Measurements from ENCODE around the gene USP6NL. TPM values are rescaled to one million over a fixed set of nuclear protein-coding genes. Genes with fewer than 3 reads are reported as not detected.

USP6NL gene
- total RNA-seq, 1 experiment from 2014 or later = 22.1 TPM

DNA sequence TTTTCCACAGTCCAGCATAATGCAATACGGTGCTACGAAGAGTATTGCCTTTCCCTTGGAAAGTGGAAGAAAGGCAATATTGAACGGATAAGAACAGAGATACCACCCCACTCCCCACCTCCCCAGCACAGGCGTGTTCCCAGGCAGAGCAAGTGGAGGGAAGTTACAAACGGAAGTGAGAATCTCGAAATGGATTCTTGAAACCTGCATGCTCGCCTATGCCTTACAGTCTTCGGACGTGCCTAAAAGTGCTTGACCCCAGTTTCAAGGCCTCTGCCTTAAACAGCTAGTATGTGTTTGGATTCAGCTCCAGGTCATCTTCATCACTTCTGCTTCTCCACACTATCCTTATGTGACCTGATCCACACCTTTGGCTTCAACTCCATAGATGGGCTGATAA, 35.0 kb upstream of the USP6NL start:
- Histone ChIP-seq H3K27ac (no peak overlapping the region), H3K9me2 (ENCODE audit: insufficient read depth) (no peaks in the 10 kb centered on the region), H3K36me3 (ENCODE audit: low read depth) (no peaks in the 10 kb centered on the region), H3F3A (ENCODE audit: insufficient read depth, low read depth) (no peaks in the 10 kb centered on the region), H3K4me2 (no peak overlapping the region), H3K4me1 (replicated peaks; ENCODE audit: insufficient read depth) (peaks cover 4% of the 10 kb centered on the region; the same call in 1 of the 2 replicates), H3K27me3 (ENCODE audit: insufficient read depth, low read depth) (no peaks in the 10 kb centered on the region), H2AFZ (no peak overlapping the region), H3K4me3 (no peak overlapping the region), H3K9me3 (ENCODE audit: insufficient read depth, low read depth) (no peaks in the 10 kb centered on the region), H4K20me1 (ENCODE audit: insufficient read depth) (no peaks in the 10 kb centered on the region), H3K79me2 (ENCODE audit: low read depth) (no peaks in the 10 kb centered on the region)
- intact Hi-C loops (cut with micrococcal nuclease; ENCODE audit: unreplicated experiment) = no loop called here
- BruUV-seq (replicated peaks) = no TSS peak
- ChIA-PET POLR2A (ENCODE audit: unreplicated experiment) (no interaction called here), CTCF (no interaction called here)
- no peak for DNase-seq
- TF ChIP-seq EZH2 (IDR thresholded peaks at IDR 0.05; ENCODE audit: low read depth) = no peak
- TF ChIP-seq, protein P1, sequence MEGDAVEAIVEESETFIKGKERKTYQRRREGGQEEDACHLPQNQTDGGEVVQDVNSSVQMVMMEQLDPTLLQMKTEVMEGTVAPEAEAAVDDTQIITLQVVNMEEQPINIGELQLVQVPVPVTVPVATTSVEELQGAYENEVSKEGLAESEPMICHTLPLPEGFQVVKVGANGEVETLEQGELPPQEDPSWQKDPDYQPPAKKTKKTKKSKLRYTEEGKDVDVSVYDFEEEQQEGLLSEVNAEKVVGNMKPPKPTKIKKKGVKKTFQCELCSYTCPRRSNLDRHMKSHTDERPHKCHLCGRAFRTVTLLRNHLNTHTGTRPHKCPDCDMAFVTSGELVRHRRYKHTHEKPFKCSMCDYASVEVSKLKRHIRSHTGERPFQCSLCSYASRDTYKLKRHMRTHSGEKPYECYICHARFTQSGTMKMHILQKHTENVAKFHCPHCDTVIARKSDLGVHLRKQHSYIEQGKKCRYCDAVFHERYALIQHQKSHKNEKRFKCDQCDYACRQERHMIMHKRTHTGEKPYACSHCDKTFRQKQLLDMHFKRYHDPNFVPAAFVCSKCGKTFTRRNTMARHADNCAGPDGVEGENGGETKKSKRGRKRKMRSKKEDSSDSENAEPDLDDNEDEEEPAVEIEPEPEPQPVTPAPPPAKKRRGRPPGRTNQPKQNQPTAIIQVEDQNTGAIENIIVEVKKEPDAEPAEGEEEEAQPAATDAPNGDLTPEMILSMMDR (conservative IDR thresholded peaks at IDR 0.05) = no peak

DNA sequence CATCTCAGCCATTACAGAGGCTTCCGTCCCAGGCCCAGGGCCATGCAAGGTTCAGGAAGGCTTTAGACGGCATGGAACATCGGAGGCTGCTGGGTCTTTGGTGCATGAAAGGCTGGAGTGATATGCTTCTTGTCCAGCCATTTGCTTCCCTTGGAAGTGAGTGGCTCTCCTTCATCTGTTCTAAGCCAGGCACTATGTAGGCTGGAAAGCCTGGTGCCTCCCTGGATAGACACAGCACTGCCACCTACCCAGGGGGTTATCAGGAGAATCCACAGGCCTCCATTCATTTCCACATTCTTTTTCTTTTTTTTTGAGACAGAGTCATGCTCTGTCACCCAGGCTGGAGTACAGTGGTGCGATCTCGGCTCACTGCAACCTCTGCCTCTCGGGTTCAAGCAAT, 31.6 kb upstream of the USP6NL start:
- no peaks in the 10 kb centered on the region for H3K4me1 ChIP-seq (replicated peaks; ENCODE audit: insufficient read depth)
- no peak for DNase-seq
- H4K20me1 ChIP-seq (ENCODE audit: insufficient read depth) = no peaks in the 10 kb centered on the region
- H3K79me2 ChIP-seq (ENCODE audit: low read depth) = no peaks in the 10 kb centered on the region
- BruUV-seq (replicated peaks) = no TSS peak
- H3K36me3 ChIP-seq (ENCODE audit: low read depth) = no peaks in the 10 kb centered on the region
- H3K4me3 ChIP-seq = no peak overlapping the region
- H3F3A ChIP-seq (ENCODE audit: insufficient read depth, low read depth) = no peaks in the 10 kb centered on the region
- ChIA-PET CTCF (no interaction called here), POLR2A (ENCODE audit: unreplicated experiment) (no interaction called here)
- no peak overlapping the region for H2AFZ ChIP-seq
- intact Hi-C loops (cut with micrococcal nuclease; ENCODE audit: unreplicated experiment) = no loop called here
- no peak overlapping the region for H3K27ac ChIP-seq
- no peaks in the 10 kb centered on the region for H3K9me2 ChIP-seq (ENCODE audit: insufficient read depth)
- H3K27me3 ChIP-seq (ENCODE audit: insufficient read depth, low read depth) = no peaks in the 10 kb centered on the region
- TF ChIP-seq, protein P1 (conservative IDR thresholded peaks at IDR 0.05) = no peak
- TF ChIP-seq EZH2 (IDR thresholded peaks at IDR 0.05; ENCODE audit: low read depth) = no peak
- no peaks in the 10 kb centered on the region for H3K9me3 ChIP-seq (ENCODE audit: insufficient read depth, low read depth)
- no peak overlapping the region for H3K4me2 ChIP-seq

DNA sequence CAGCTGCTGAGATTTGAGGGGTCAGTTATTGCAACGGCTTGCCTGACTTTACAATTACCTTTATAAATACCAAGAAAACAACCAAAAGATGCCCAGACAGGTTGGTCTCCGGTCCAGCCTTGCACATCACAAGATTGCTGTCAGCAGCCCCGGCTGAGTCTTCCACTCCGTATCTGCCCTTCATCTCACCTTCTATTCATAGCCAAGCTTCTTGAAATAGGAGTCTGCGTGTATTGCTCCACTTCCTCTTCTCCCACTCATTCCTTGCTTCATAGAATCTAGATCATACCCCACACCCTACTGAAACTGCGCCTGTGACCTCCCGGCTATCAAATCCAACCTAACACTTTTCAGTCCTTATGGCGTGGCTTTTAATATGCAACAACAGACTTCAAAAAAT, 31.1 kb upstream of the USP6NL start:
- Histone ChIP-seq H3K4me2 (no peak overlapping the region), H3K4me3 (no peak overlapping the region), H3K9me2 (ENCODE audit: insufficient read depth) (no peaks in the 10 kb centered on the region), H3K79me2 (ENCODE audit: low read depth) (no peaks in the 10 kb centered on the region), H3K27me3 (ENCODE audit: insufficient read depth, low read depth) (no peaks in the 10 kb centered on the region), H3K27ac (no peak overlapping the region), H2AFZ (no peak overlapping the region), H3F3A (ENCODE audit: insufficient read depth, low read depth) (no peaks in the 10 kb centered on the region), H3K4me1 (replicated peaks; ENCODE audit: insufficient read depth) (no peaks in the 10 kb centered on the region), H4K20me1 (ENCODE audit: insufficient read depth) (no peaks in the 10 kb centered on the region), H3K36me3 (ENCODE audit: low read depth) (no peaks in the 10 kb centered on the region), H3K9me3 (ENCODE audit: insufficient read depth, low read depth) (no peaks in the 10 kb centered on the region)
- intact Hi-C loops (cut with micrococcal nuclease; ENCODE audit: unreplicated experiment) = no loop called here
- TF ChIP-seq, protein P1 (conservative IDR thresholded peaks at IDR 0.05) = no peak
- no peak for TF ChIP-seq EZH2 (IDR thresholded peaks at IDR 0.05; ENCODE audit: low read depth)
- BruUV-seq (replicated peaks) = no TSS peak
- CTCF ChIA-PET = no interaction called here
- no peak for DNase-seq
- POLR2A ChIA-PET (ENCODE audit: unreplicated experiment) = no interaction called here
